HCT116 (cell line): ENCODE results near the gene B4GALT3. TPM values are rescaled to one million over a fixed set of nuclear protein-coding genes. Genes with fewer than 3 reads are reported as not detected.

Source experiments
- ATAC-seq: fragments of 200-7000 bp; cut with Tn5 transposase; 2 replicates; pipeline ENCODE4 v1.9.1; 2020; ENCODE audit warnings: mild to moderate bottlenecking, moderate library complexity
- BruUV-seq: library from RNA; stranded (reverse); fragments of 400-500 nt; replicated peaks from 2 replicates; lab custom pipeline; 2021; lab: Mats Ljungman, UMichigan
- CTCF ChIA-PET: fragments of 300-600 bp; sonication (Branson Sonifier 250); formaldehyde crosslinking; loops from one replicate; lab custom pipeline; 2021; ENCODE audit warnings: antibody characterized with exemption; lab: Charles Lee
- POLR2A ChIA-PET: fragments of 300-600, 350-600 bp; sonication (Branson Sonifier 250); formaldehyde crosslinking; loops from one replicate; lab custom pipeline; 2021; ENCODE audit warnings: antibody characterized with exemption; lab: Charles Lee
- RAD21 ChIA-PET, 2 experiments: fragments of 300-600 bp; sonication (Branson Sonifier 250); formaldehyde crosslinking; loops; one replicate each; lab custom pipeline; 2023; ENCODE audit warnings: low total read pairs in 2 of 2; ENCODE audit not compliant: uncharacterized antibody in 2 of 2, unreplicated experiment in 2 of 2, low non-redundant PET in 1 of 2; lab: Charles Lee
- DNase-seq: peaks from one replicate; pipeline ENCODE4 v3.0.0-alpha.2; 2010; ENCODE audit warnings: low read depth, low spot score
- H2AFZ ChIP-seq: fragments of 200-600 bp; shearing (Covaris generic), sonication (generic); 2 replicates; pipeline ENCODE4 v1.6.1; 2017; ENCODE audit warnings: low read depth, mixed run types, mixed read lengths, antibody characterized with exemption, low read length; ENCODE audit not compliant: poor library complexity, severe bottlenecking
- H3K27ac ChIP-seq: 2 replicates; pipeline ENCODE4 v1.5.1; 2012; ENCODE audit warnings: low read depth, low read length
- H3K27me3 ChIP-seq: fragments of 200-600 bp; sonication (generic); 2 replicates; pipeline ENCODE4 v1.6.1; 2016; ENCODE audit warnings: mixed run types, low read length, mixed read lengths; ENCODE audit not compliant: insufficient read depth
- H3K36me3 ChIP-seq, 2 experiments: fragments of 200-500 bp in 1 of 2; fragments of 200-600 bp in 1 of 2; sonication (Bioruptor generic) in 1 of 2; sonication (generic) in 1 of 2; 2 replicates each; pipeline versions ENCODE4 v1.5.1 to v1.6.1; 2014 to 2016; ENCODE audit warnings: low read length in 2 of 2, inconsistent platforms in 1 of 2, mixed read lengths in 1 of 2, mixed run types in 1 of 2; ENCODE audit not compliant: insufficient read depth in 2 of 2, control insufficient read depth in 1 of 2
- H3K4me1 ChIP-seq, 2 experiments: fragments of 200-600 bp in 1 of 2; sonication (generic) in 1 of 2; 2 replicates each; pipeline versions ENCODE4 v1.5.1 to v1.6.1; 2012 to 2017; ENCODE audit warnings: low read length in 2 of 2, inconsistent platforms in 1 of 2, mild to moderate bottlenecking in 1 of 2, mixed read lengths in 1 of 2, mixed run types in 1 of 2, moderate library complexity in 1 of 2; ENCODE audit not compliant: insufficient read depth in 2 of 2, control insufficient read depth in 1 of 2
- H3K4me2 ChIP-seq: fragments of 200-600 bp; sonication (generic); 2 replicates; pipeline ENCODE4 v1.6.1; 2017; ENCODE audit warnings: mixed run types, low read length, mixed read lengths
- H3K4me3 ChIP-seq, 2 experiments: fragments of 200-600 bp in 1 of 2; sonication (generic) in 1 of 2; replicated peaks in 1 of 2; 2 replicates each; pipeline ENCODE4 v1.5.1; 2011 to 2016; ENCODE audit warnings: low read length in 2 of 2, control low read depth in 1 of 2, low read depth in 1 of 2, mild to moderate bottlenecking in 1 of 2, mixed read lengths in 1 of 2, mixed run types in 1 of 2
- H3K79me2 ChIP-seq: fragments of 200-600 bp; sonication (generic); 2 replicates; pipeline ENCODE4 v1.6.1; 2017; ENCODE audit warnings: mild to moderate bottlenecking, mixed run types, low read length, moderate library complexity, mixed read lengths; ENCODE audit not compliant: insufficient read depth
- H3K9ac ChIP-seq: fragments of 200-600 bp; sonication (generic); 2 replicates; pipeline ENCODE4 v1.6.1; 2016; ENCODE audit warnings: low read length, mixed read lengths
- H3K9me2 ChIP-seq: fragments of 200-600 bp; sonication (generic), shearing (Covaris generic); 2 replicates; pipeline ENCODE4 v1.6.1; 2017; ENCODE audit warnings: mixed run types, mild to moderate bottlenecking, moderate library complexity; ENCODE audit not compliant: insufficient read depth
- H3K9me3 ChIP-seq, 2 experiments: fragments of 200-500 bp in 1 of 2; fragments of 200-600 bp in 1 of 2; sonication (Bioruptor generic) in 1 of 2; sonication (generic) in 1 of 2; 2 replicates each; pipeline ENCODE4 v1.6.1; 2014 to 2017; ENCODE audit warnings: low read length in 2 of 2, mixed read lengths in 2 of 2, inconsistent platforms in 1 of 2, low read depth in 1 of 2, mild to moderate bottlenecking in 1 of 2, mixed run types in 1 of 2, moderate library complexity in 1 of 2; ENCODE audit not compliant: control insufficient read depth in 1 of 2, insufficient read depth in 1 of 2
- H4K20me1 ChIP-seq: fragments of 200-600 bp; sonication (generic), shearing (Covaris generic); 2 replicates; pipeline ENCODE4 v1.6.1; 2017; ENCODE audit warnings: mixed run types, mild to moderate bottlenecking, moderate library complexity; ENCODE audit not compliant: insufficient read depth
- ATF3 ChIP-seq: IDR thresholded peaks from 2 replicates; pipeline ENCODE4 v1.6.1; 2012
- CTCF ChIP-seq, 3 experiments: fragments of 200-600 bp in 1 of 3; sonication (generic) in 1 of 3; IDR thresholded peaks in 2 of 3; conservative IDR thresholded peaks in 1 of 3; 2 replicates each; pipeline ENCODE4 v1.5.1; 2012 to 2017; ENCODE audit warnings: low read depth in 2 of 3, low read length in 2 of 3, antibody characterized with exemption in 1 of 3, borderline replicate concordance in 1 of 3, control low read depth in 1 of 3, mild to moderate bottlenecking in 1 of 3, mixed read lengths in 1 of 3, mixed run types in 1 of 3, moderate library complexity in 1 of 3; ENCODE audit not compliant: insufficient read depth in 1 of 3
- EZH2 ChIP-seq: fragments of 200-600 bp; sonication (generic); IDR thresholded peaks from 2 replicates; pipeline ENCODE4 v1.6.1; 2017; ENCODE audit warnings: antibody characterized with exemption, mixed run types
- JUND ChIP-seq: IDR thresholded peaks from 2 replicates; pipeline ENCODE4 v1.6.1; 2012
- POLR2A ChIP-seq: IDR thresholded peaks from 2 replicates; pipeline ENCODE4 v1.7.0; 2011; ENCODE audit warnings: borderline replicate concordance; ENCODE audit not compliant: insufficient read depth, insufficient read length; ENCODE audit errors: extremely low read depth
- RAD21 ChIP-seq: IDR thresholded peaks from 2 replicates; pipeline ENCODE4 v1.6.1; 2012; ENCODE audit warnings: low read depth, mild to moderate bottlenecking
- REST ChIP-seq: IDR thresholded peaks from 2 replicates; pipeline ENCODE4 v1.6.1; 2012; ENCODE audit warnings: low read depth
- SP1 ChIP-seq: IDR thresholded peaks from 2 replicates; pipeline ENCODE4 v1.6.1; 2012; ENCODE audit warnings: low read depth
- SRF ChIP-seq: IDR thresholded peaks from 2 replicates; pipeline ENCODE4 v1.6.1; 2012; ENCODE audit warnings: low read depth
- ZFX ChIP-seq: fragments of 450-650 bp; IDR thresholded peaks from 2 replicates; pipeline ENCODE4 v1.6.1; 2017
- ZNF274 ChIP-seq: fragments of 200-500 bp; sonication (Bioruptor generic); IDR thresholded peaks from 2 replicates; pipeline ENCODE4 v1.6.1; 2014; ENCODE audit warnings: mild to moderate bottlenecking, low read depth, low read length, inconsistent platforms
- intact Hi-C: fragments of 100-400 bp; cut with micrococcal nuclease; formaldehyde crosslinking; loops from 2 replicates; pipeline ENCODE4 v1.10.0; 2022
- total RNA-seq: library from RNA; stranded (reverse); gene quantifications from one replicate; pipeline ENCODE4 v1.2.1, GENCODE V29; 2021; ENCODE audit not compliant: unreplicated experiment

The B4GALT3 gene
- total RNA-seq, 1 experiment from 2014 or later = 53.7 TPM

GRCh38 chr1:161185732-161186311 is 8.5 kb upstream of the B4GALT3 start (continued):
- TF ChIP-seq REST (no peak), SP1 (no peak), ATF3 (no peak), EZH2 (no peak)

GRCh38 chr1:161185282-161185682 is 8.0 kb upstream of the B4GALT3 start:
- BruUV-seq = no TSS peak
- Histone ChIP-seq H3K9me2 (no peaks in the 10 kb centered on the region), H4K20me1 (no peaks in the 10 kb centered on the region), H3K79me2 (no peaks in the 10 kb centered on the region), H3K27me3 (no peaks in the 10 kb centered on the region), H3K27ac (no peak overlapping the region), H3K4me1 (peaks cover 12 to 24% of the 10 kb centered on the region in 2 experiments), H3K36me3 (no peaks in the 10 kb centered on the region), H2AFZ (no peak overlapping the region), H3K9ac (no peak overlapping the region), H3K4me3 (no peak overlapping the region), H3K4me2 (no peak overlapping the region), H3K9me3 (no peaks in the 10 kb centered on the region)
- RAD21 ChIA-PET = no interaction called here
- CTCF ChIA-PET = interaction anchor here (1.2 kb wide), 1 partner anchor 20 kb away, joined by 3 read pairs; no protein-coding TSS in a partner anchor
- ATAC-seq (no peak), DNase-seq (no peak)
- POLR2A ChIA-PET = no interaction called here
- intact Hi-C loops = no loop called here
- TF ChIP-seq RAD21 = no peak
- TF ChIP-seq JUND = no peak
- no peak for TF ChIP-seq CTCF (IDR thresholded peaks at IDR 0.05 in 2 of 3, conservative IDR thresholded peaks at IDR 0.05 in 1 of 3; ENCODE audit: borderline replicate concordance in 1 of 3, insufficient read depth in 1 of 3, low read depth in 2 of 3, low read length in 2 of 3)
- no peak for TF ChIP-seq EZH2
- TF ChIP-seq POLR2A = no peak
- TF ChIP-seq SP1 = no peak
- no peak for TF ChIP-seq SRF
- no peak for TF ChIP-seq ATF3
- no peak for TF ChIP-seq ZFX
- TF ChIP-seq ZNF274 = no peak
- TF ChIP-seq REST = no peak
